ENCODE measurements around the gene SASH1.

Gene SASH1

GRCh38 chr6:148523048-148523447 is 180.4 kb downstream of the SASH1 start:
- H3K36me3 ChIP-seq (ENCODE audit: control insufficient read depth in 2 of 2, insufficient read depth in 1 of 2, low read length in 2 of 2): peaks cover 3 to 40% of the 10 kb centered on the region in 2 experiments; a peak in 1 of 3 replicates
- H3K27ac ChIP-seq (ENCODE audit: extremely low read depth, low read depth, low read length): no peak overlapping the region
- no peak for TF ChIP-seq ZNF692 (tag by site-specific recombination; IDR thresholded peaks at IDR 0.05)
- TF ChIP-seq ZNF501 (tag by site-specific recombination; IDR thresholded peaks at IDR 0.05): no peak
- TF ChIP-seq, protein P1, sequence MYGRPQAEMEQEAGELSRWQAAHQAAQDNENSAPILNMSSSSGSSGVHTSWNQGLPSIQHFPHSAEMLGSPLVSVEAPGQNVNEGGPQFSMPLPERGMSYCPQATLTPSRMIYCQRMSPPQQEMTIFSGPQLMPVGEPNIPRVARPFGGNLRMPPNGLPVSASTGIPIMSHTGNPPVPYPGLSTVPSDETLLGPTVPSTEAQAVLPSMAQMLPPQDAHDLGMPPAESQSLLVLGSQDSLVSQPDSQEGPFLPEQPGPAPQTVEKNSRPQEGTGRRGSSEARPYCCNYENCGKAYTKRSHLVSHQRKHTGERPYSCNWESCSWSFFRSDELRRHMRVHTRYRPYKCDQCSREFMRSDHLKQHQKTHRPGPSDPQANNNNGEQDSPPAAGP (tag by site-specific recombination; IDR thresholded peaks at IDR 0.05): no peak
- ChIA-PET POLR2A (no interaction called here), CTCF (interaction anchor here (0.6 to 1.4 kb wide), 3 partner anchors 343 to 1210 kb away, joined by 3 to 6 read pairs (median 3); no protein-coding TSS in a partner anchor)
- H3K4me3 ChIP-seq (ENCODE audit: low read depth, low read length): no peak overlapping the region
- no peaks in the 10 kb centered on the region for H3K9me3 ChIP-seq (ENCODE audit: control insufficient read depth, insufficient read depth, low read depth, low read length)
- no peaks in the 10 kb centered on the region; the same call in 1 of the 2 replicates for H3K4me1 ChIP-seq (ENCODE audit: control insufficient read depth, insufficient read depth, low read length)

- TF ChIP-seq PBX3 (CRISPR knock-in tag; IDR thresholded peaks at IDR 0.05) (no peak), ZNF530 (tag by site-specific recombination; IDR thresholded peaks at IDR 0.05; ENCODE audit: low read depth) (no peak), ZNF623 (tag by site-specific recombination; IDR thresholded peaks at IDR 0.05) (no peak), ZNF521 (tag by site-specific recombination; IDR thresholded peaks at IDR 0.05) (no peak), ZNF654 (tag by site-specific recombination; IDR thresholded peaks at IDR 0.05; ENCODE audit: low read depth) (no peak), AEBP2 (tag by site-specific recombination; IDR thresholded peaks at IDR 0.05; ENCODE audit: borderline replicate concordance) (no peak), ZNF416 (tag by site-specific recombination; IDR thresholded peaks at IDR 0.05) (no peak), ZNF184 (tag by site-specific recombination; IDR thresholded peaks at IDR 0.05) (no peak), ZNF843 (tag by site-specific recombination; IDR thresholded peaks at IDR 0.05) (no peak), ZNF394 (tag by site-specific recombination; IDR thresholded peaks at IDR 0.05; ENCODE audit: borderline replicate concordance) (no peak), KLF9 (tag by site-specific recombination; IDR thresholded peaks at IDR 0.05; ENCODE audit: low read depth) (no peak), SP7 (tag by site-specific recombination; IDR thresholded peaks at IDR 0.05) (no peak), ZNF701 (tag by site-specific recombination; IDR thresholded peaks at IDR 0.05) (no peak), ZNF169 (tag by site-specific recombination; IDR thresholded peaks at IDR 0.05) (no peak), ZBTB7A (tag by site-specific recombination; IDR thresholded peaks at IDR 0.05; ENCODE audit: low read depth) (no peak), ZBTB48 (tag by site-specific recombination; IDR thresholded peaks at IDR 0.05) (no peak), ZNF529 (tag by site-specific recombination; IDR thresholded peaks at IDR 0.05; ENCODE audit: insufficient replicate concordance) (no peak), ELK4 (IDR thresholded peaks at IDR 0.05; ENCODE audit: borderline replicate concordance, low read depth, low read length) (no peak), ZNF223 (tag by site-specific recombination; IDR thresholded peaks at IDR 0.05) (no peak), GLI2 (tag by site-specific recombination; IDR thresholded peaks at IDR 0.05; ENCODE audit: borderline replicate concordance, low read depth) (no peak)
- H3K27ac ChIP-seq (ENCODE audit: extremely low read depth, low read depth, low read length): no peak overlapping the region
- no peak overlapping the region for H3K4me3 ChIP-seq (ENCODE audit: low read depth, low read length)
- no peaks in the 10 kb centered on the region; the same call in 1 of the 2 replicates for H3K4me1 ChIP-seq (ENCODE audit: control insufficient read depth, insufficient read depth, low read length)
- ChIA-PET POLR2A (no interaction called here), CTCF (interaction anchor here (0.6 to 1.4 kb wide), 3 partner anchors 343 to 1211 kb away, joined by 3 to 6 read pairs (median 3); no protein-coding TSS in a partner anchor)
- H3K9me3 ChIP-seq (ENCODE audit: control insufficient read depth, insufficient read depth, low read depth, low read length): no peaks in the 10 kb centered on the region
- peaks cover 3 to 45% of the 10 kb centered on the region in 2 experiments; a peak in 1 of 3 replicates for H3K36me3 ChIP-seq (ENCODE audit: control insufficient read depth in 2 of 2, insufficient read depth in 1 of 2, low read length in 2 of 2)
These were observed 180.9 kb downstream of the SASH1 start for GRCh38 chr6:148523551-148523950.

All from HEK293 (cell line).